ENCODE measurements around the gene CRYBG3. TPM values are rescaled to one million over a fixed set of nuclear protein-coding genes. Genes with fewer than 3 reads are reported as not detected.

Gene CRYBG3
- total and polyA plus RNA-seq, 2 experiments from 2014 or later = 2.7 to 20.9 TPM

DNA sequence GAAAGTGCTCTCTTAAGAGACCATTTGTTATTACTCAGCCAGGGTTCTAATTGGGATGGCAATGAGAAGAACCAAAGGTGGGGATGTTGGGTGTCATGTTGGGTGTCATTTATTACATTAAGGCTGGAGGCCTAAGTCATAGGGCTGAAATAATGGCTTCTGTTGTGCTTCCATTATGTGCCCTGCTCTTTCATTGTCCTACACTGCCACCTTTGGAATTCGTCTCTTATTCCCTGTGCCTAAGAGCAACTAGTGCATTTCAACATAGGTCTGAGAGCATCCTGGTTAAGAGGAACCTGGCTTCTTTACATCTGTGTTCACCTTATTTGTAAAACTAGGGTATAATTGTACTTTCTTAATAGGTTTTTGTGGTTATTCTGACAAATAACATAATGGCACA lies 118.2 kb downstream of the CRYBG3 start:
- peaks cover 48% of the 10 kb centered on the region for H3K36me3 ChIP-seq
- no peaks in the 10 kb centered on the region for H3K4me1 ChIP-seq (ENCODE audit: low read depth)
- no peak overlapping the region for H3K27ac ChIP-seq
- TF ChIP-seq, protein P1, sequence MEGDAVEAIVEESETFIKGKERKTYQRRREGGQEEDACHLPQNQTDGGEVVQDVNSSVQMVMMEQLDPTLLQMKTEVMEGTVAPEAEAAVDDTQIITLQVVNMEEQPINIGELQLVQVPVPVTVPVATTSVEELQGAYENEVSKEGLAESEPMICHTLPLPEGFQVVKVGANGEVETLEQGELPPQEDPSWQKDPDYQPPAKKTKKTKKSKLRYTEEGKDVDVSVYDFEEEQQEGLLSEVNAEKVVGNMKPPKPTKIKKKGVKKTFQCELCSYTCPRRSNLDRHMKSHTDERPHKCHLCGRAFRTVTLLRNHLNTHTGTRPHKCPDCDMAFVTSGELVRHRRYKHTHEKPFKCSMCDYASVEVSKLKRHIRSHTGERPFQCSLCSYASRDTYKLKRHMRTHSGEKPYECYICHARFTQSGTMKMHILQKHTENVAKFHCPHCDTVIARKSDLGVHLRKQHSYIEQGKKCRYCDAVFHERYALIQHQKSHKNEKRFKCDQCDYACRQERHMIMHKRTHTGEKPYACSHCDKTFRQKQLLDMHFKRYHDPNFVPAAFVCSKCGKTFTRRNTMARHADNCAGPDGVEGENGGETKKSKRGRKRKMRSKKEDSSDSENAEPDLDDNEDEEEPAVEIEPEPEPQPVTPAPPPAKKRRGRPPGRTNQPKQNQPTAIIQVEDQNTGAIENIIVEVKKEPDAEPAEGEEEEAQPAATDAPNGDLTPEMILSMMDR (IDR thresholded peaks at IDR 0.05; ENCODE audit: low read depth, low read length) = no peak
- no peak overlapping the region for H3K4me3 ChIP-seq
- peak in 1 of 2 donors; percentile 7 for DNase-seq (ENCODE audit: low read depth in 1 of 2, low spot score in 1 of 2)
- H3K9me3 ChIP-seq (ENCODE audit: low read depth) = no peaks in the 10 kb centered on the region
- no peaks in the 10 kb centered on the region for H3K27me3 ChIP-seq

DNA sequence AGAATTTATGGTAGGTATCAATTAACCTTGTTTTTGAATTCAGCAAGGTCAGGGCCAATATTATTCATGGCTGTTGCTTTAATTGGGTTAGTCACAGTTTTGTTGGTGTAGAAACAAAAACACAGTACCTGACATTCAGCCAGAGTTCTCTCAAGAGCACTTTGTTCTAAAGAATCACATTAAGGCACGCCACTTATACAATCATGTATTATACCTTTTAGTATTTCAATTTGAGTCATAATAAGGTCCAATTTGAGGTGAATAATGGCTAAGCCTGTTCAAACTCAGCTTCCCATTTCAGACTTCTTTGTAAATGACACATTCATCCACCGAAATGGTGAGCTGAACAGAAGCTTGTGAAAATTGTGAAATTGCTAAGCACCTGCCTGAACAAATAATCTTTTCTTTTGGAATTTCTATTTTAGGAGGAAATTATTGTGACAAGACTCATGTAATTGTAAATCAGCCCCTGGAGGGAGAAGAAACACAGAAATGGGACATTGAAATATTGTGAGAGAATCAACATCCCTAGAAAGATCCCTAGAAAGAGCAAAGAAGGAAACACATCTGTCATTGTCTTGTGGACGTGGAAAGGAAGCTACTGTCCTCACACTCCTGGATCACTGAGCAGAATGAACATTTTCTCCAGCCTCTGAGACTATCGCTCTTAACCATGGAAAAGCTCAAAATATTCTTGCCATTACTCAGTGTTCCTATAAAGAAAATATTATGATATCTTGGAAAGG lies 121.2 kb downstream of the CRYBG3 start:
- Histone ChIP-seq H3K4me1 (ENCODE audit: low read depth) (no peaks in the 10 kb centered on the region), H3K4me3 (no peak overlapping the region), H3K27me3 (no peaks in the 10 kb centered on the region), H3K36me3 (peaks cover 51% of the 10 kb centered on the region), H3K9me3 (ENCODE audit: low read depth) (no peaks in the 10 kb centered on the region), H3K27ac (no peak overlapping the region)
- DNase-seq (ENCODE audit: low read depth in 1 of 2, low spot score in 1 of 2) = no peak
- TF ChIP-seq, protein P1 (IDR thresholded peaks at IDR 0.05; ENCODE audit: low read depth, low read length) = no peak

DNA sequence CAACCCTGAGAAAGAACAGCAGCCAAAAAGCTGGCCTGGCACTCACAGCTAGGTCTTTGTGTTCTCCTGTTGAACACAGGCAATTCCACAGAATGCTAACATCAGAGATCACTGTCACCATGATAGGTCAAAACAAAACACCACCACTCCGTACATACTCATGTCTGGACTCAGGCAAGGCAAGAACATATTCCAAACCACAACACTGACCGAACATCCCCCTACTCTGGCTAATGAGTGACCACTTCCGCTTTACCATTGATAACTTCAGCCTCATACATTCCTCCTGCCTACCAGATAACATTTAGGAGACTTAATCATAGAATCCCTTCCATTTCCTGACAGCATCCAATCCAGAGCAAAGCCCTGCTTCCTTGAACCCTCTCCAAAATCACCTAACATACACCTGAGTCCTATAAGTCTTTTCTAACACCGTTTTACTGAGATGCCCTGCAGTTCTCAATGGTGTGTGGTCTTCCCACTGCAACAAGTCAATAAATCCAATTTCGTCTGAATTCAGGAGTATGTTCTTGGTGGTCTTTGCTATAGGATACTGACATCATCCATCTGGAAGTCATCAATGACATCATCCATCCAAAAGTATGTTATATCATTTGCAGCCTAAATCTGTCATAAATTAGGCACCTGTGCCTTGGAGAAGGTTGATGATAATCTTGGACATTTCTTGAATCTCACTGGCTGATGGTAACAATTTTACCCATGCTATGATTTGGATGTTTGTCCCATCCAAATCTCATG lies 126.7 kb downstream of the CRYBG3 start:
- no peaks in the 10 kb centered on the region for H3K9me3 ChIP-seq (ENCODE audit: low read depth)
- DNase-seq (ENCODE audit: low read depth in 1 of 2, low spot score in 1 of 2) = peak in 1 of 2 donors; percentile 62
- TF ChIP-seq, protein P1 (IDR thresholded peaks at IDR 0.05; ENCODE audit: low read depth, low read length) = no peak
- H3K4me3 ChIP-seq = no peak overlapping the region
- no peak overlapping the region for H3K27ac ChIP-seq
- H3K27me3 ChIP-seq = no peaks in the 10 kb centered on the region
- H3K4me1 ChIP-seq (ENCODE audit: low read depth) = no peaks in the 10 kb centered on the region
- H3K36me3 ChIP-seq = peaks cover 31% of the 10 kb centered on the region

DNA sequence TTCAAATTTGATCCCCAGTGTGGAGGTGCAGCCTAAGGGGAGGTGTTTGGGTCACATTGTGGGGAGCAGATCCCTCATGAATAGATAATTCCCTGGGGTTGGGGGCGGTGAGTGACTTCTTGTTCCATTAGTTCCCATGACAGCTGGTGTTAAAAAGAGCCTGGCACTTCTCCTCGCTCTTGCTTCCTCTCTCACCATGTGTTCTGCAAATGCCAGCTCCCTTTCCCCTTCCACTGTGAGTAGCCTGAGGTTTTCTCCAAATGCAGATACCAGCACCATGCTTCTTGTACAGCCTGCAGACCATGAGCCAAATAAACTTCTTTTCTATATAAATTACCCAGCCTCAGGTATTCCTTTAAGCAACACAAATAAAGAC lies 127.3 kb downstream of the CRYBG3 start:
- Histone ChIP-seq H3K4me3 (no peak overlapping the region), H3K9me3 (ENCODE audit: low read depth) (no peaks in the 10 kb centered on the region), H3K27me3 (no peaks in the 10 kb centered on the region), H3K27ac (no peak overlapping the region), H3K36me3 (peaks cover 25% of the 10 kb centered on the region), H3K4me1 (ENCODE audit: low read depth) (no peaks in the 10 kb centered on the region)
- no peak for DNase-seq (ENCODE audit: low read depth in 1 of 2, low spot score in 1 of 2)
- TF ChIP-seq, protein P1 (IDR thresholded peaks at IDR 0.05; ENCODE audit: low read depth, low read length) = no peak

DNA sequence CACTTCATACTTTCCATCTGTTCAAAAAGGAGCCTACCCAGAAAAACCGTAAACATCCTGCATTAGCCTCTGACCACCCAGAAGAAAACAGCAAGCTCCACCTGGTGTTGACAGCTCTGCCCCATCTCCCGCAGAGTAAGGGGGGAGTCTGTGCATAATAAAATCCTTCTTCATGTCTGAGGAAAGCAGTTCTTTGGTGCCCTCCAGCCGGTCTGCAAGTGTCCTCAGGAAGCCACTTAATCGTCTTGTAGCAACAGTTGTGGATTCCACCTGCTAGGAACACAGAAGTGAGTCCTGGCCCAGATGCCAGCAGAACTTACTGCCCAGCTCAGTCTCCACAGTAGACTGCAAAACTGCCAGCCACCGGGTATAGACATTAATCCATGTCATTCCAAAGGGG lies 127.9 kb downstream of the CRYBG3 start:
- DNase-seq (ENCODE audit: low read depth in 1 of 2, low spot score in 1 of 2) = no peak
- peaks cover 20% of the 10 kb centered on the region for H3K36me3 ChIP-seq
- TF ChIP-seq, protein P1 (IDR thresholded peaks at IDR 0.05; ENCODE audit: low read depth, low read length) = no peak
- H3K27me3 ChIP-seq = no peaks in the 10 kb centered on the region
- H3K4me1 ChIP-seq (ENCODE audit: low read depth) = no peaks in the 10 kb centered on the region
- H3K9me3 ChIP-seq (ENCODE audit: low read depth) = no peaks in the 10 kb centered on the region
- no peak overlapping the region for H3K27ac ChIP-seq
- H3K4me3 ChIP-seq = no peak overlapping the region

Measured in cardiac muscle cell (in vitro differentiated cells and primary cell).